Measurements from ENCODE around the gene CEACAM19.
"Not testable (repeated sequence)": the region's sequence is repeated elsewhere in the genome, so short reads cannot be mapped to it uniquely, and the experiment has no call there.

The CEACAM19 gene

GRCh38 chr19:44646049-44646416 is 25.2 kb upstream of the CEACAM19 start:
- DNase-seq = no peak

- DNase-seq = no peak
These were observed 24.1 kb upstream of the CEACAM19 start for GRCh38 chr19:44647144-44647543.

GRCh38 chr19:44648631-44649251 is 22.5 kb upstream of the CEACAM19 start:
- no peak for DNase-seq

GRCh38 chr19:44649578-44650145 is 21.6 kb upstream of the CEACAM19 start:
- no peak for DNase-seq

- DNase-seq = no peak
These were observed 17.9 kb upstream of the CEACAM19 start for GRCh38 chr19:44653343-44653742.

GRCh38 chr19:44653977-44654774 is 17.1 kb upstream of the CEACAM19 start:
- peak; percentile 44 for DNase-seq

GRCh38 chr19:44657211-44657921 is 13.9 kb upstream of the CEACAM19 start:
- peak; percentile 55 for DNase-seq

- no peak for DNase-seq
These were observed 13.1 kb upstream of the CEACAM19 start for GRCh38 chr19:44658069-44658733.

- DNase-seq = no peak
These were observed 11.2 kb upstream of the CEACAM19 start for GRCh38 chr19:44660081-44660480.

GRCh38 chr19:44661205-44661604 is 10.1 kb upstream of the CEACAM19 start:
- no peak for DNase-seq

- no peak for DNase-seq
These were observed 9.4 kb upstream of the CEACAM19 start for GRCh38 chr19:44661904-44662303.

- DNase-seq = no peak
These were observed 8.4 kb upstream of the CEACAM19 start for GRCh38 chr19:44662691-44663385.

- DNase-seq = no peak
These were observed 7.3 kb upstream of the CEACAM19 start for GRCh38 chr19:44663996-44664395.

GRCh38 chr19:44664976-44665375 is 6.3 kb upstream of the CEACAM19 start:
- DNase-seq = no peak

- DNase-seq = no peak
These were observed 4.3 kb upstream of the CEACAM19 start for GRCh38 chr19:44666852-44667556.

- DNase-seq = no peak
These were observed 2.1 kb upstream of the CEACAM19 start for GRCh38 chr19:44668985-44669764.

- DNase-seq = not testable (repeated sequence)
These were observed 1.3 kb upstream of the CEACAM19 start for GRCh38 chr19:44670027-44670426.

GRCh38 chr19:44672226-44672625 is 944 bp downstream of the CEACAM19 start:
- no peak for DNase-seq

GRCh38 chr19:44673510-44673909 is 2.2 kb downstream of the CEACAM19 start:
- no peak for DNase-seq

- no peak for DNase-seq
These were observed 4.2 kb downstream of the CEACAM19 start for GRCh38 chr19:44675521-44675920.

All from stimulated activated naive CD4-positive, alpha-beta T cell treated with Interleukin-2 at 50 U/mL for 16 hours (primary cell).